ENCODE data around the gene BEND2. TPM values are rescaled to one million over a fixed set of nuclear protein-coding genes. Genes with fewer than 3 reads are reported as not detected.

BEND2 gene
- total and polyA plus RNA-seq, 4 experiments from 2014 or later: not detected

DNA sequence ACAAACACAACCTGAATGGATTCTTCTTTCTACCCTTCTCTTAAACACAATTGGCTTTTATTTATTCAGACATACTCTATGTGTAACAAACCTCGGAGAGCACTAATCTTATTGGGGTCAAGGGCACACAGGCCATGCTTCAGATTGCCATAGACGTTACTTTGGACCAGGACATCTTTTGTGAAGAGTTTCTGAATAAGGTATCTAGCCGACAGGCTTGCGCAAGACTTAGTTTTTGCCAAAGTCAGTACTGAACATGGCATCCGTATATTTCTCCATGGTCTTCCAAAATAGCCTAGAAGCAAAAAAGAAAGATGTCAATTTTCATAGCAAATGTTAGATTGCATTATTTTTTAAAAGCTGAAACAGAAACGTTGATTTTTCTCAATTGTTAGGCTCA, 49.8 kb downstream of the BEND2 start:
- intact Hi-C loops (cut with micrococcal nuclease): no loop called here
- H3K27ac Mint-ChIP-seq: no peak overlapping the region
- no peaks in the 10 kb centered on the region for H3K4me1 Mint-ChIP-seq

DNA sequence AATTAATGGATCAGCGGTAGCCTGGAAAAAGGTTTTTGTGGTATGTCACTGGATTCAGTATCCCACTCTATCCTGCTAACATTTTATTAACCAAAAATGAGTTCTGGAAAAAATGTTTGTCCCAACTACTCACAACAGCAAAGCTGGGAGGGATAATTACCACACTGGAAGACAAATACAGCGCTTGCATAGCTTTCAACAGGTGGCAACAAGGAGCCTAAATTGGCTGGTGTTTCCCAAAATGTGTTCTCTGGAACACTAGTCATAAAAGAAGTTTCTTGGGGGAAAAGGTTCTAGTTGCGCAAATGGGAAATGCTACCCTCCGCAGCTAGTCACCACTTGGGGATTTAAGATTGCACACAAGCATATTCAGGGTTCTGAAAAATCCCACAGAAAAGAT, 54.6 kb downstream of the BEND2 start:
- POLR2A ChIA-PET (ENCODE audit: partially characterized antibody): no interaction called here

More for the DNA sequence above, 49.8 kb downstream of the BEND2 start:
- Mint-ChIP-seq H3K27me3 (peaks cover 0 to 1% of the 10 kb centered on the region in 2 donors), H3K4me3 (no peak overlapping the region), H3K36me3 (no peaks in the 10 kb centered on the region), H3K9me3 (peaks cover 0 to 2% (median 0%) of the 10 kb centered on the region in 8 donors)
- H3K4me3 ChIP-seq (ENCODE audit: low read length in 2 of 2): no peak overlapping the region
- DNase-seq: no peak
- POLR2A ChIA-PET (ENCODE audit: partially characterized antibody): no interaction called here
- H3K36me3 ChIP-seq (ENCODE audit: insufficient read depth, low read length): no peaks in the 10 kb centered on the region
- no peak overlapping the region for H3K27ac ChIP-seq (ENCODE audit: low read depth, low read length)
- no peaks in the 10 kb centered on the region for H3K9me3 ChIP-seq (ENCODE audit: control insufficient read depth in 1 of 2, low read length in 2 of 2)
- CTCF ChIA-PET (ENCODE audit: partially characterized antibody): no interaction called here
- H3K4me1 ChIP-seq (ENCODE audit: insufficient read depth, low read length): no peaks in the 10 kb centered on the region
- H3K27me3 ChIP-seq (ENCODE audit: insufficient read depth, low read length): no peaks in the 10 kb centered on the region

DNA sequence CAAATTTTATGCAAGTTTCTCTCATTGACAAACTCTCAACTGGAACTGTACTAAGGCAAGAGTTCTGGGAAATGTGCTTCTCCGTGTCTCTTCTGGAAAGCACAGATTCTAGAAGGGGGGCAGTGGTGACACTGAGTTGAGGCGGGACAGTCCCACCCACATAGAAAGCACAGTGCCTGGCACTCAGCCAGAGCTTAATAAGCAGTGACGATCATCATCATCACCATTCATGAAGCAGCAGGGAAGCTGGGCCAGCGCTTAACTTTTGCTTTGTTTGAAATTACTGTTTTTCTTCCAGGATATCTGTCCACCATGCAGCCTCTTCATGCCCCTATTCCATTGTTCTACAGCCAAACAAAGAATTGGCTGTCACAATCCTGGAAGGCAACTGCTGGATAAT, 60.3 kb downstream of the BEND2 start:
- no peaks in the 10 kb centered on the region for H3K27me3 Mint-ChIP-seq
- POLR2A ChIA-PET (ENCODE audit: partially characterized antibody): no interaction called here
- no peak overlapping the region for H3K4me3 Mint-ChIP-seq
- H3K36me3 Mint-ChIP-seq: no peaks in the 10 kb centered on the region
- H3K27ac ChIP-seq (ENCODE audit: low read depth, low read length): no peak overlapping the region
- no peaks in the 10 kb centered on the region for H3K27me3 ChIP-seq (ENCODE audit: insufficient read depth, low read length)
- no peak overlapping the region for H3K4me3 ChIP-seq (ENCODE audit: low read length in 2 of 2)
- peaks cover 0 to 3% (median under 1%) of the 10 kb centered on the region in 4 donors for H3K4me1 Mint-ChIP-seq
- no peaks in the 10 kb centered on the region for H3K36me3 ChIP-seq (ENCODE audit: insufficient read depth, low read length)
- no peak overlapping the region for H3K27ac Mint-ChIP-seq
- no peaks in the 10 kb centered on the region for H3K4me1 ChIP-seq (ENCODE audit: insufficient read depth, low read length)
- peaks cover 0 to 3% (median 0%) of the 10 kb centered on the region in 8 donors for H3K9me3 Mint-ChIP-seq
- intact Hi-C loops (cut with micrococcal nuclease): no loop called here
- CTCF ChIA-PET (ENCODE audit: partially characterized antibody): no interaction called here
- no peak for DNase-seq
- no peaks in the 10 kb centered on the region for H3K9me3 ChIP-seq (ENCODE audit: control insufficient read depth in 1 of 2, low read length in 2 of 2)

More for the DNA sequence above, 54.6 kb downstream of the BEND2 start:
- H3K4me3 Mint-ChIP-seq: no peak overlapping the region
- no peak overlapping the region for H3K27ac ChIP-seq (ENCODE audit: low read depth, low read length)
- H3K27ac Mint-ChIP-seq: no peak overlapping the region
- peaks cover 0 to 2% (median 0%) of the 10 kb centered on the region in 8 donors for H3K9me3 Mint-ChIP-seq
- no peaks in the 10 kb centered on the region for H3K4me1 Mint-ChIP-seq
- H3K4me3 ChIP-seq (ENCODE audit: low read length in 2 of 2): no peak overlapping the region
- peaks cover 0 to 1% of the 10 kb centered on the region in 2 donors for H3K27me3 Mint-ChIP-seq
- H3K27me3 ChIP-seq (ENCODE audit: insufficient read depth, low read length): no peaks in the 10 kb centered on the region
- no peak for DNase-seq
- intact Hi-C loops (cut with micrococcal nuclease): no loop called here
- H3K9me3 ChIP-seq (ENCODE audit: control insufficient read depth in 1 of 2, low read length in 2 of 2): no peaks in the 10 kb centered on the region
- CTCF ChIA-PET (ENCODE audit: partially characterized antibody): no interaction called here
- no peaks in the 10 kb centered on the region for H3K4me1 ChIP-seq (ENCODE audit: insufficient read depth, low read length)
- H3K36me3 Mint-ChIP-seq: no peaks in the 10 kb centered on the region
- H3K36me3 ChIP-seq (ENCODE audit: insufficient read depth, low read length): no peaks in the 10 kb centered on the region

DNA sequence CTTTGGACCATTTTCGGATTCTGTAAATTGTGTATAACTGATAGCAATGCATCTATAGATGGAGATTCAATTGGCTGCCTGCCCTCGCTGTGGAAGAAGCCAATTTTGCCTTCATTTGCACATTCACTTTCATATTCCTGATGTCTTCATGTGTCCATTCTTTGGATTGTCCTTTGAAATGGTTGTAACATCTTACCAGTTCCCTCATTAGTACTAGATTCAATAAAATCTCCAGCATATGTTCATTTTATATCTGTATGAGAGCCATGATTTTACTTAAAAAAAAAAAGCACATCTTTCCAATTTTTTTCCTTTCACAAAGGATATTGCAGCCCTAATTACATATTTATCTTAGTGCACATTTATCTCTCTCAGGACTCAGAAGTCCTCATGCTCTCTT, 61.7 kb downstream of the BEND2 start:
- Histone ChIP-seq H3K4me3 (ENCODE audit: low read length in 2 of 2) (no peak overlapping the region), H3K27ac (ENCODE audit: low read depth, low read length) (no peak overlapping the region), H3K36me3 (ENCODE audit: insufficient read depth, low read length) (no peaks in the 10 kb centered on the region), H3K27me3 (ENCODE audit: insufficient read depth, low read length) (no peaks in the 10 kb centered on the region), H3K9me3 (ENCODE audit: control insufficient read depth in 1 of 2, low read length in 2 of 2) (no peaks in the 10 kb centered on the region), H3K4me1 (ENCODE audit: insufficient read depth, low read length) (no peaks in the 10 kb centered on the region)
- H3K9me3 Mint-ChIP-seq: peaks cover 0 to 3% (median 0%) of the 10 kb centered on the region in 8 donors
- H3K27ac Mint-ChIP-seq: no peak overlapping the region
- no peak for DNase-seq
- intact Hi-C loops (cut with micrococcal nuclease): no loop called here
- H3K27me3 Mint-ChIP-seq: no peaks in the 10 kb centered on the region
- H3K4me3 Mint-ChIP-seq: no peak overlapping the region
- H3K4me1 Mint-ChIP-seq: peaks cover 0 to 3% (median under 1%) of the 10 kb centered on the region in 4 donors
- H3K36me3 Mint-ChIP-seq: no peaks in the 10 kb centered on the region
- ChIA-PET POLR2A (ENCODE audit: partially characterized antibody) (no interaction called here), CTCF (ENCODE audit: partially characterized antibody) (no interaction called here)

DNA sequence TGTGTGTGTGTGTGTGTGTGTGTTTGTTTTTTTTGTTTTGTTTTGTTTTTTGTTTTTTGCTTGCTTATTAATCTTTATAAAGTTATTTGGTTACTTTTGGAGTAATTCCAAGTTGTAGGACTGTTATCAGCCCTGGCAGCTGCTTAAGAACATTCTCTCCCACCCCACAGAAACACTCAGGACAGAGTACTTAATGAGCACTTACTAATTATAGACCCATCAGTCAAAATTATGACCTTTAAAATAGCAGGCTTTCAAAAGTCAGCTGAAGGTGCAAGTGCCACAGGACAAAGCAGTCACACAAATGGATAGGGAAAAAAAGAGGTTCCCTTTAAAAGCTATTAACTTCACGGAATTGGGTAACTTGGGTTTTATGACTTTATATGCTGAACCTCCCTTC, 69.0 kb downstream of the BEND2 start:
- Histone ChIP-seq H3K36me3 (ENCODE audit: insufficient read depth, low read length) (no peaks in the 10 kb centered on the region), H3K4me3 (ENCODE audit: low read length in 2 of 2) (no peak overlapping the region), H3K27ac (ENCODE audit: low read depth, low read length) (no peak overlapping the region), H3K4me1 (ENCODE audit: insufficient read depth, low read length) (no peaks in the 10 kb centered on the region), H3K9me3 (ENCODE audit: control insufficient read depth in 1 of 2, low read length in 2 of 2) (no peaks in the 10 kb centered on the region), H3K27me3 (ENCODE audit: insufficient read depth, low read length) (no peaks in the 10 kb centered on the region)
- ChIA-PET POLR2A (ENCODE audit: partially characterized antibody) (no interaction called here), CTCF (ENCODE audit: partially characterized antibody) (no interaction called here)
- intact Hi-C loops (cut with micrococcal nuclease): no loop called here
- H3K36me3 Mint-ChIP-seq: no peaks in the 10 kb centered on the region
- no peak overlapping the region for H3K27ac Mint-ChIP-seq
- H3K9me3 Mint-ChIP-seq: peaks cover 0 to 8% (median 2%) of the 10 kb centered on the region in 8 donors
- no peak for DNase-seq
- H3K4me1 Mint-ChIP-seq: peaks cover 0 to under 1% (median 0%) of the 10 kb centered on the region in 4 donors
- peaks cover 0 to 5% of the 10 kb centered on the region in 2 donors for H3K27me3 Mint-ChIP-seq
- no peak overlapping the region for H3K4me3 Mint-ChIP-seq

DNA sequence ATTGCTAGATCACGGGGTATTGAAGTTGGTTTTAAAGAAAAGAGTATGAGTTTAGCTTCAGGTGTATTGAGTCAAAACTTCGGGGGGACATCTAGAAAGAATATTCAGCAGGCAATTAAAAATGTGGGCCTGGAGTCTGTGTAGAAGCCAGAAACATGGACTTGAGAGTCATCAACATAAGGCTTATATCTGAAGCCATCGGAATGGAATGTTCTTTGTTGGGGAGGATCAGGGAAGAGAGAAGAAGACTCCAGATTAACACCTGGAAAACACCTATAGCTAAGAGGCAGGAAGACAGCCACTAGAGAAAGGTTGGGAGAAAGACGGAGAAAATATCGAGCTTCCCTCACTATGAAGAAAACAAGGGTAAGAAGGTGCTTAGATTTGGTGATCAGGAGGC, 69.5 kb downstream of the BEND2 start:
- no peak for DNase-seq
- Histone ChIP-seq H3K27ac (ENCODE audit: low read depth, low read length) (no peak overlapping the region), H3K36me3 (ENCODE audit: insufficient read depth, low read length) (no peaks in the 10 kb centered on the region), H3K27me3 (ENCODE audit: insufficient read depth, low read length) (no peaks in the 10 kb centered on the region), H3K4me3 (ENCODE audit: low read length in 2 of 2) (no peak overlapping the region), H3K9me3 (ENCODE audit: control insufficient read depth in 1 of 2, low read length in 2 of 2) (no peaks in the 10 kb centered on the region), H3K4me1 (ENCODE audit: insufficient read depth, low read length) (no peaks in the 10 kb centered on the region)
- intact Hi-C loops (cut with micrococcal nuclease): no loop called here
- peaks cover 0 to 5% of the 10 kb centered on the region in 2 donors for H3K27me3 Mint-ChIP-seq
- H3K36me3 Mint-ChIP-seq: no peaks in the 10 kb centered on the region
- no peak overlapping the region for H3K4me3 Mint-ChIP-seq
- ChIA-PET POLR2A (ENCODE audit: partially characterized antibody) (no interaction called here), CTCF (ENCODE audit: partially characterized antibody) (no interaction called here)
- H3K27ac Mint-ChIP-seq: no peak overlapping the region
- peaks cover 0 to 8% (median 2%) of the 10 kb centered on the region in 8 donors for H3K9me3 Mint-ChIP-seq
- H3K4me1 Mint-ChIP-seq: no peaks in the 10 kb centered on the region

DNA sequence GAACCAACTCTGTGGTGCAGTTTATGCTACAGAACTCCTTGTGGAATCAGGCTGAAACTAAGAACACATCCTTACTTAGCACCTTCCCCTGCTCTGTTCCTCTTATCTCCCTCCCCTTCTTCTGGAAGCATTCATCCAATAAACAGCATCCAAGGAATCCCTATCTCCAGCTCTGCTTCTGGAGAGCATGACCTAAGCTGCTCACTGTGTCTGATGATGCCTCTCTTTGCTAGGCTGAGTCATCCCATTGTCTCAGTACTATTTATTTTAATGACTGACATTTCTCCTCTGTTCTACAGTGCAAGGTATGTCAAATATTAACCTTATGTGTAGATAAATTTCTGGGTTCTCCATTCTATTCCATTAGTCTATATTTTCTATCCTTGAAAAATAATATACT, 71.2 kb downstream of the BEND2 start:
- peaks cover 0 to 8% (median under 1%) of the 10 kb centered on the region in 8 donors for H3K9me3 Mint-ChIP-seq
- peaks cover 0 to 5% of the 10 kb centered on the region in 2 donors for H3K27me3 Mint-ChIP-seq
- H3K4me3 Mint-ChIP-seq: no peak overlapping the region
- Histone ChIP-seq H3K27ac (ENCODE audit: low read depth, low read length) (no peak overlapping the region), H3K36me3 (ENCODE audit: insufficient read depth, low read length) (no peaks in the 10 kb centered on the region), H3K4me3 (ENCODE audit: low read length in 2 of 2) (no peak overlapping the region), H3K9me3 (ENCODE audit: control insufficient read depth in 1 of 2, low read length in 2 of 2) (no peaks in the 10 kb centered on the region), H3K27me3 (ENCODE audit: insufficient read depth, low read length) (no peaks in the 10 kb centered on the region), H3K4me1 (ENCODE audit: insufficient read depth, low read length) (no peaks in the 10 kb centered on the region)
- POLR2A ChIA-PET (ENCODE audit: partially characterized antibody): no interaction called here
- CTCF ChIA-PET (ENCODE audit: partially characterized antibody): no interaction called here
- intact Hi-C loops (cut with micrococcal nuclease): no loop called here
- H3K36me3 Mint-ChIP-seq: no peaks in the 10 kb centered on the region
- no peaks in the 10 kb centered on the region for H3K4me1 Mint-ChIP-seq
- H3K27ac Mint-ChIP-seq: no peak overlapping the region
- DNase-seq: no peak

DNA sequence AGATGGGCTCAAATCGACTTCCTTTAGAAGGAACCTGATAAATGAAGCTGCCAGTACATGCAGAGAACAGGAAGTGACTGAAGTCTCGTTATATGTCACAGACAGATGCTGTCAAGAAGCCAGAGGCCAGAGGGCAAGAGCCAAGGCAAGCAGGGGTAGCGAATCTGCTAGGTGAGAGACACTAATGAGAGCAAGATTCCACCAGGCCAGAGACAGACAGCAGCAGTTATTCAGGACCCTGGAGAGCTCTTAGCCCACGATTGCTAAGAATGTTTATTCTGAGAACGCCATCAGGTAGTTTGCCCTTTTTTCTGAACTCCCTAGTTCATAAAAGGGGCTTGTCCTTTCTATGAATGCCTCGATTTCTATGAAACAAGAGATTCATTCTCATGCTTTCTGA, 73.7 kb downstream of the BEND2 start:
- H3K36me3 Mint-ChIP-seq: no peaks in the 10 kb centered on the region
- H3K27ac Mint-ChIP-seq: peak overlapping the region in 1 of 7 donors; percentile 47
- no peak overlapping the region for H3K27ac ChIP-seq (ENCODE audit: low read depth, low read length)
- no peaks in the 10 kb centered on the region for H3K9me3 ChIP-seq (ENCODE audit: control insufficient read depth in 1 of 2, low read length in 2 of 2)
- H3K4me1 Mint-ChIP-seq: no peaks in the 10 kb centered on the region
- peak in 3 of 5 donors; percentile 0 to 5 (median 1) for DNase-seq
- no peak overlapping the region for H3K4me3 Mint-ChIP-seq
- ChIA-PET POLR2A (ENCODE audit: partially characterized antibody) (no interaction called here), CTCF (ENCODE audit: partially characterized antibody) (no interaction called here)
- peaks cover 0 to 5% of the 10 kb centered on the region in 2 donors for H3K27me3 Mint-ChIP-seq
- H3K36me3 ChIP-seq (ENCODE audit: insufficient read depth, low read length): no peaks in the 10 kb centered on the region
- no peaks in the 10 kb centered on the region for H3K27me3 ChIP-seq (ENCODE audit: insufficient read depth, low read length)
- no peak overlapping the region for H3K4me3 ChIP-seq (ENCODE audit: low read length in 2 of 2)
- no peaks in the 10 kb centered on the region for H3K4me1 ChIP-seq (ENCODE audit: insufficient read depth, low read length)
- H3K9me3 Mint-ChIP-seq: peaks cover 0 to 4% (median 0%) of the 10 kb centered on the region in 8 donors
- intact Hi-C loops (cut with micrococcal nuclease): no loop called here

Data from CD4-positive, alpha-beta memory T cell (primary cell).